Stimulated activated naive CD4-positive, alpha-beta T cell treated with Interleukin-2 at 50 U/mL for 16 hours (primary cell): ENCODE results near the gene BNC2.
"Not testable (repeated sequence)": the region's sequence is repeated elsewhere in the genome, so short reads cannot be mapped to it uniquely, and the experiment has no call there.

Experiments used
- DNase-seq: peaks from one replicate; lab custom pipeline; 2025; lab: John Stamatoyannopoulos, UW

BNC2 gene

GRCh38 chr9:16449076-16449730, 421.3 kb downstream of the BNC2 start:
- DNase-seq = no peak

- DNase-seq = no peak
These were observed 422.5 kb downstream of the BNC2 start for GRCh38 chr9:16447946-16448345.

DNA sequence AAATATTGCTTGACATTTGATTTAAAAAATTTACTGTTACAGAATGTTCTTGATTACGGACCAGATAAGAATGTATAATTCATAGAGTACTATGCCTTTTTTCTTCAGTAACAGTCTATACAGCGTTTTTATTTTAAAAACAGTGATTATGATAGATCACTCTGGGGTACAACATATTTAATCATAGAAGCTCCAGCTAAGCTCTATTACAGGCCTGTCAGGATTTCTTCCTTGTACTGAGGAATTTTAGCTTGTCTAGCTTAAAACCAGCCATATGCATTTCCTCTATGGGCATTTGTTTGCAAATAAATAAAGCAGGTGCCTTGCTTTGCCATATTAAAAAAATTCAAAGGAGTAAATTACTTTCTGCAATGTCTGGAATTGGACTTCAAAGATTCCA, 423.8 kb downstream of the BNC2 start:
- DNase-seq = no peak

DNA sequence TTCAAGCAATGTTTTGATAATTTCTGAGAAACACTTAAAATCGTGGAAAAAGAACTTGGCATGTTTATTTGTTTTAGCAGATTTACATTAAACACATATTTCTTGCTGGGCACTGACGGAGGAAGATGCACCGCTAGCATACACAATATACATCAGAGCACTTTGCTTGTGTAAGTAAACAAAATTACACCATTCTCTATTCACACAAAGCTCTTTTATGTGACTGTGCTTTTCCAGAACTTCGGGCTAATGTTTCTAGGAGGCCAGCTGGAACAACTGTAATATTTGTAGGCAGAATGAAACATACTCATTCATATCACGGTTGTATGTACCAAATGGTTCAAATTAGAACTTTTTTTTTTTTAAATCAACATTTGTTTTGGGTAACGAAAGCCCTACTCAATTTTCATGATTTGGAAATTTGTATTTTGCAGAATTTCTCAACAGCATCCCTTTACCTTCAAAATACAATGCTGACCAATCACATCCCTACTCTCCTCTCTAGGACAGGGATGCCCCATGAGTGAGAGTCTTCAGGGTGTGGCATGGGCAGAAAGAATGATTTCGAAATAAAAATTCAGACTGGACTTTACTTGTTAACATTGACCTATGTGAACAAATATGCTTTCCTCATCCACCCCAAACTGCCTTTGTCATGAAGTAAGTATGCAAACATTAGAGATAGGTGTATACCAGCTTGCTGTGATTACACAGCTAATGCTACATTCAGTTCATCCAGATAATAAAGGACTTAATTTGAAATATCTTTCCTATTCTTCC, 425.1 kb downstream of the BNC2 start:
- no peak for DNase-seq

DNA sequence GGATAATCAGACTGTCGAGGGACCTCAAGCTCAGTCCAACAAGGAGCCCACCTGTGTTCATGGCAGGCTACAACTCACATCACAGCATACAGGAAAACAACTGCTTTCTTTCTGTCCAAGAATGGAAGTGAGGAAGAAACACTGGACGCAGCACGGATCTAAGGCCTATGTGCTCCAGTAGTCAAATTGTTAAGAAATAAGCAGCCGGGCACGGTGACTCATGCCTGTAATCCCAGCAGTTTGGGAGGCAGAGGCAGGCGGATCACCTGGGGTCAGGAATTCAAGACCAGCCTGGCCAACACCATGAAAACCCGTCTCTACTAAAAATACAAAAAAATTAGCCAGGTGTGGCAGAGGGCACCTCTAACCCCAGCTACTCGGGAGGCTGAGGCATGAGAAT, 427.8 kb downstream of the BNC2 start:
- DNase-seq = no peak

DNA sequence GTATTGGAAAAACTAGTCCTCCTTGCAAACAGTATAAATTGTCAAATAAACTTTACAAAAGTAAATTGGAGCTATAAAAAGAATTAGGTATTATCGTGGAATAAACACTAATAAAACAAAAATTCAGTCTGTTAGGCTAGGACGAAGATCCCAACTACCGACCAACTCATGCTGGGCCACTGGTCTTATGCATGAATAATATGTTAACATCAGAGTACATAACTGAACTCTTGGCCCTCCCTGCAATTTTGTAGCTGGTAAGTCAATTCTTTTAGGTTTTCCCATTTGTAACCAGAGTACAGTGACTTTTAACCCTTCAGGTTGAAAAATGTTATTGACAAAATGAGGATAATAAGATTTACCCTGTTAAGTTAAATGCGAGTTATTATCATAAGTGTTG, 428.7 kb downstream of the BNC2 start:
- no peak for DNase-seq

DNA sequence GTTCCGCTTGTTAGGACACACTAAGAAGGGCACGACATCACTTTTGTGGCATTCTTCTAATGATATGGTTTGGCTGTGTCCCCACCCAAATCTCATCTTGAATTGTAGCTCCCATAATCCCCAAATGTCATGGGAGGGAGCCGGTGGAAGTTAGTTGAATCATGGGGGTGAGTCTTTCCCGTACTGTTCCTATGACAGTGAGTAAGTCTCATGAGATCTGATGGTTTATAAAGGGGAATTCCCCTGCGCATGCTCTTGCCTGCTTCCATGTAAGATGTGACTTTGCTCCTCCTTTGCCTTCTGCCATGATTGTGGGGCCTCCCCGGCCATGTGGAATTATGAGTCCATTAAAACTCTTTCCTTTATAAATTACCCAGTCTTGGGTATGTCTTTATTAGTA, 431.6 kb downstream of the BNC2 start:
- not testable (repeated sequence) for DNase-seq

DNA sequence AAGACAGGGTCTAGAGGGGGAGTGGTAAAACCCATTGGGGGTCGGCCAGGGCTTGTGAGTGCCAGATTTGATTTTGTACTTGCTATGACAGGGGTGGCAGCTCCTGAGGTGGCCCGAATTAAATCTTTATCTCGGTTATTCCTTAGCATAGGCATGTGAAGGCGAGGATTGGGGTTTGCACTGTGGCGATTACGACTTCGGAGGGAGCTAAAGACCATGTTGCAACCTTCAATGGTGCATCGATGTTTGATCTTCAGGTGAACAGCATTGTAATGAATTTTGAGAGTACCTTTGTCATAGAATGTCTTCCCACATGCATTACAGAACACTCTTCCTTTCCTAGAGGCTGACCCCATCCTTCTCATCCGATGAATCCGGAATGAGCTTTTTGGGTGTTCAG, 433.9 kb downstream of the BNC2 start:
- DNase-seq = no peak

DNA sequence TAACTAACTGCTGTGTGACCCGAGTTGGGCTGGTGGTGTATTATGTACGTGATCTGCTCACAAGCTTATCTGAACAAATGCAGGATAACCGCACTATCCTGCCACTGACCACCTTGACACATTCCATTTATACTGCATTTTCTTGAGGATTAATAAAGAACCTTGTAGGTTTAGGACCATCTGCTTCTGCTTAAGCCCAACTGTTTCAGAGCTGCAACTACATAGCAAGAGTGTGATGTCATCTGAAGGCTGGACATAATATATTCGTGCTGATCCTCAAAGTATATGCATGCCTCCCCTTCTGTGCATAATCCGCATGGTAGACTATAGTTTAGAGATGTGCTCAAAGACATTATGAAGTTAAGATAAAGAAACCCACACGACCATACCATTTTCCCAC, 435.9 kb downstream of the BNC2 start:
- no peak for DNase-seq

- DNase-seq = no peak
These were observed 437.0 kb downstream of the BNC2 start for GRCh38 chr9:16433494-16433893.

DNA sequence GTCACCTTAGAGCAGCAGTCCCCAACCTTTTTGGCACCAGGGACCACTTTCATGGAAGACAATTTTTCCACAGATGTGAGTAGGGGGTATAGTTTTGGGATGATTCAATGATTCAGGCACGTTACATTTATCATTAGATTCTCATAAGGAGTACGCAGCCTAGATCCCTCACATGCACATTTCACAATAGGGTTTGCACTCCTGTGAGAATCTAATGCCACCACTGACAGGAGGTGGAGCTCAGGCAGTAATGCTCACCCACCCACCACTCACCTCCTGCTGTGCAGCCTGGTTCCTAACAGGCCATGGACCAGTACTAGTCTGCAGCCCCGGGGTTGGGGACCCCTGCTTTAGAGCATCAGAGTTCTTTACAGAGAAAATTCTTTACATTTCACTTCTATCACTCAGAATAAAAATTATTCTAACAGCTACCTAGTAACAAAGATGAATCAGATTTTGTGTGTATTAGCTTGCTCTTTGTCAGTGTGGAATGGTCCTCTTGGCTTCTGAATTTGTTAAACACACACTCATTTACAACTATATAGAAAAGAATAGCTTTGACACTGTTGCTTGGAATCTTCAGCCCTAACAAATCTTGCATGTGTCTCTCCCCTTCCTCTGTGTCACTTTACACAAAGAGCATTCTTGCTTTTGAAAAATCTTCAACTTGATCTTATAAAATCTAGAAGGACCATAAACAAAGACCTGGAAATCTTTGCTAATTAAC, 438.6 kb downstream of the BNC2 start:
- no peak for DNase-seq

DNA sequence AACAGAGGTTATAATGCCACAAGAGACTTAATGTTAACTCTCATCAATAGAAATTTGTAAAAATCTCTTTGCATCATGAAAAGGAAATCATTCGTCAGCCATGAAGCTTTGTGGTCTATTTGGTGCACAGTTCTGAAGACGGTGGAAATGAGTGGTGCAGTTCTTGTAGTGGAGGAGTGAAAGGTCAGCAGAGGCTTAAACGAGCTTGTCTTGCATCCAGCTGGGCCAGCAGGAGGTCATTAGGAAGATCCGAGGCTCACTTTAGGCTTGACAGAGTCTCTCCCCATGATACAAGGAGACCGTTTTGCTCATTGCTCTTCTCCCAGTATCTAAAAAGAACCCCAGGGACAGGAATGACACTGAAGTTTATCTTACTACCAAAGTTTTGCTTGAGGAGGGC, 440.8 kb downstream of the BNC2 start:
- no peak for DNase-seq

DNA sequence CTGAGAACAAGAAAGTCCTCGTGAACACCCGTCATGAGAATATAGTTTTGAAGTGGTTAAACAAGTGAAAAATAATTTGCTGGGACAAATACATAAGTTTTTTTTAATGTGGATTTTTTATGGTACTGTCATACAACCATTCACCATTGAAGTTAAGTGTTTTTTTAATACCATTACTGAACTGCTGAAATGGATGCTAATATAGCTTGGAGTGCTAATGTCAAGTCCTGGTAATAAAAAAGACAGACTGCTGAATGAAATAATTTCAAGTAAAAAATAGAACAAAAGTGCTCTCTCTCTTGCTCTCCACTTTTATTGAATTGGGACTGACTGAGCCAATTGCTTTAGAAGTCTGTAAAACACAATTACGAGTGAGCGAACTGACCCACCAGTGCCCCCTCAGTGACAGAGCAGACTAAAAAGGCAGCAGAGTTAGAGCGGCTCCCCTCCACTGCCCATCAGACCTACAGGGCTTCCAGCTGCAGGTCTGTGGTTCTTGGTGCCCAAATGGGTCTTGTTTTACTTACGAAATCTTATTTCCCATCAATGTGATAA, 442.5 kb downstream of the BNC2 start:
- no peak for DNase-seq

- no peak for DNase-seq
These were observed 443.8 kb downstream of the BNC2 start for GRCh38 chr9:16426716-16427115.

DNA sequence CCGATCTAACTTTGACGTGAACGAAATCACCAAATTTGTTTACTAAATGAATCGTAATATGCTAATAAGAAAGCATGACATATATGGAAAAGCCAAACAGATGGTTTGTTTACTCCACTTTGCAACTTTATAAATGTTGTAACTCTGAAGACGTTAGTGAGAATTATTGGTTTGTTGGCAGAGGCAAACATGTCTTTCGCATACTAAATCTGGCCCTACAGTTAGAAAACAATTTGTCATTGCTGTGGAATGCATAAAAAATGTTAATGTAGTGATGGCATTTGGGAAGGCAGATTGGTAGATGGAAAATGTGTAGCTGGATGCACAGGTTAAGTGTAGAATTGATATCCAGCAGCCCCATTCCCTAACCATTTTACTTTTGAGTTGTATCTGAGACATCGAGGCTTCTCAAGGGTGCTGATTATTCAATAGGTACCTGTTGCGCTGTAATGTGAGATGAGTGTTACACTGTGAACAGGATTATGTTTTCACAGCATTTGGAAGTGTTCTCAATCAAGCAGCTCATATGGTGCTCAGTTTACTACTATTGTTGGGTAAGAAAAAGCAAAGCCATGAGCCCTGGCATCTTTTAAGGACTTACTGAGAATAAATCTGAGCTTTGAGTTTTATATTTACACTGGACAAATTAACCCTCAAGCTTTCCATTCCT, 444.8 kb downstream of the BNC2 start:
- no peak for DNase-seq

DNA sequence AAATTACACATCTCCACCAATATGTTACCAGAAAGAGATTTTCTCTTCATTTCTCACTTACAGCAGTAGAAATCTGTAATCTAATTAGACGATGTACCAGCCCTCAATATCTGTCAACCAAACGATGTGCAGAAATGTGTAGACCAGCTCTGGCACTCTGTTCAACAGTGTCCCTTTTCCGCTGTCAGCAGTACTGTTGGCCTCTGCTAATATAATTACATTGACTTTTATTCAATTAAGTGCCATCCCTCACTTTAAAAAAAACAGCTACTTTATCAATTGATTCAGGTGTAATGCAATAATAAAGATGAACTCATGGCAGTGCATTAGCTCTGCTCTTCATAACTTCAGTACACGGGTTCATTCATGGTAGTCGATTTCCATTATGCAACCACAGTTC, 448.4 kb downstream of the BNC2 start:
- no peak for DNase-seq

GRCh38 chr9:16421532-16421931, 448.9 kb downstream of the BNC2 start:
- no peak for DNase-seq

- DNase-seq = no peak
These were observed 451.3 kb downstream of the BNC2 start for GRCh38 chr9:16419124-16419523.

- no peak for DNase-seq
These were observed 451.7 kb downstream of the BNC2 start for GRCh38 chr9:16418721-16419120.

DNA sequence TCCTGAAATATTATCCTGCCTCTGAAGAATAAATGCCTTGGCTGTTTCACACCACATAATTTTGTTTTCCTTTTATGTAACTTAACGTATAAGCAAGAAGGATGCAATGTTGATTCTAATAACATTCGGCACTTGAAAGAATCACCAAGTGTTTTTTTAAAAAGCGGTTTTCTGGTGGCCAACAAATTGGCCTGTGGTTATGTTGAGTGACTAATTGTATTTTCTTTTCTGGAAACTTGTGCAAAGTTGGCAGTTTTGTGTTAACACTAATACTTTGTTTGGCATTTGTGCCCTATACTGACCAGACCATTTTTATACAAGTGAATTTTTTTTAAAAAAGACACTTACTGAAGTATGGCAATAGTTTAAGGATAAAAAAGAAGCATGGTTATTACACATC, 452.7 kb downstream of the BNC2 start:
- no peak for DNase-seq

DNA sequence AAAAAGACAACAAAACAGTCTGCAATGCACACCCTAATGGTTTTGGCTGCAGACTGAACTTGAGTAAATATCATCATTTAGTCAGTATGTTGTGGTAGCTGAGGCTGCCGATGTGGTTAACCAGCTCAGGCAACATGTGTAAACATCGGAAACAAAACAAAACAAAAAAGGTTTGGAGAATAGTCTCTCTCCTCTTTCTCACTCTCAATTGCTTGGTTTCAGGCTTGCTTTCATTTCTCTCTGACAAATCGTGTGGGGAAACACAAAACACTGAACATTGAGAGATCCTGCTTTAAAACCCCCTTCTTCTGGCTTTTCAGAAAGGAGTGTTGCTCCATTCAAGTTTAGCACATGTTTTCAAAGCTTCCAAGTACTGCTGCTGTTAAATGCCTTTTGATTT, 453.3 kb downstream of the BNC2 start:
- DNase-seq = no peak

DNA sequence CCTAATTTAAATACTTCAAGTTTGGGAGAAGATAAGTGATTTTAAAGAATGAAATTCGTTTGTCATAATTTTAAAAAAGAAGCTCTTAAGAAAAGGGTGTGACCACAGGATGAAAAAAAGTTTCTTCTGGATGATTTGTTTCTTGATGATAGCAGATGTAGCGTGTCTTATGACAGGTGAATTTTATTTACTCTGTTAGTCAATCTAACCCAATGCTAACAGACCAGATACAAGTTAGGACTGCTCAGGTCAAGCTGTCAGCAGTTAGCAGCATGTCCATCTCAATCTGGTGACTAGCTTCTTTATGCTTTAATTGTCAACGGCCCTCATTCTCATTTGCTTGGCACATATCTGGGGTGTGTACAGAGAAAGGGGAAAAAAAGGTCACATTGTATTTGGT, 456.0 kb downstream of the BNC2 start:
- no peak for DNase-seq
